ENCODE results near the gene NAA35.

DNA sequence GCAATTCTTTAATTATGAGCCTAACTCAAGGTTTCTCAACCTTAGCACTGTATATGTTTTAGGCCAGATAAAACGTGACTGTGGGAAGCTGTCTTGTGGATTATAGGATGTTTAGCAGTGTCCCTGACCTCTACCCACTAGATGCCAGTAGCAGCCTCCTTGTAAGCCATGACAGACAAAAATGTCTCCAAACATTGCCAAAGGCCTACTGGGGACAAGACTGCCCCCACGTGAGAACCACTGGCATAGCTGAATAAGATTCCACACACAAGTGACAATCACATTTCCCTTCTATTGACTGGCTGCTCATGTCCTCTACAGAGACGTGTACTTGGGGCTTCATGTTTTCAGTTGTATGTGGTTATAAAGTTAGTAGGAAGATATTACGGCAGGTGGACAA lies 103.1 kb downstream of the NAA35 start:
- TF ChIP-seq, protein P1, sequence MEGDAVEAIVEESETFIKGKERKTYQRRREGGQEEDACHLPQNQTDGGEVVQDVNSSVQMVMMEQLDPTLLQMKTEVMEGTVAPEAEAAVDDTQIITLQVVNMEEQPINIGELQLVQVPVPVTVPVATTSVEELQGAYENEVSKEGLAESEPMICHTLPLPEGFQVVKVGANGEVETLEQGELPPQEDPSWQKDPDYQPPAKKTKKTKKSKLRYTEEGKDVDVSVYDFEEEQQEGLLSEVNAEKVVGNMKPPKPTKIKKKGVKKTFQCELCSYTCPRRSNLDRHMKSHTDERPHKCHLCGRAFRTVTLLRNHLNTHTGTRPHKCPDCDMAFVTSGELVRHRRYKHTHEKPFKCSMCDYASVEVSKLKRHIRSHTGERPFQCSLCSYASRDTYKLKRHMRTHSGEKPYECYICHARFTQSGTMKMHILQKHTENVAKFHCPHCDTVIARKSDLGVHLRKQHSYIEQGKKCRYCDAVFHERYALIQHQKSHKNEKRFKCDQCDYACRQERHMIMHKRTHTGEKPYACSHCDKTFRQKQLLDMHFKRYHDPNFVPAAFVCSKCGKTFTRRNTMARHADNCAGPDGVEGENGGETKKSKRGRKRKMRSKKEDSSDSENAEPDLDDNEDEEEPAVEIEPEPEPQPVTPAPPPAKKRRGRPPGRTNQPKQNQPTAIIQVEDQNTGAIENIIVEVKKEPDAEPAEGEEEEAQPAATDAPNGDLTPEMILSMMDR (conservative IDR thresholded peaks at IDR 0.05; ENCODE audit: low read depth, low read length), result peak; percentile 38; the same call in 1 of the 2 replicates
- no peak for TF ChIP-seq EZH2phosphoT487 (IDR thresholded peaks at IDR 0.05; ENCODE audit: borderline replicate concordance, low read length)
